ENCODE results near the gene WDFY2. TPM values are rescaled to one million over a fixed set of nuclear protein-coding genes. Genes with fewer than 3 reads are reported as not detected.

Gene WDFY2
- total RNA-seq, 1 donor from 2014 or later, result 43.0 TPM

DNA sequence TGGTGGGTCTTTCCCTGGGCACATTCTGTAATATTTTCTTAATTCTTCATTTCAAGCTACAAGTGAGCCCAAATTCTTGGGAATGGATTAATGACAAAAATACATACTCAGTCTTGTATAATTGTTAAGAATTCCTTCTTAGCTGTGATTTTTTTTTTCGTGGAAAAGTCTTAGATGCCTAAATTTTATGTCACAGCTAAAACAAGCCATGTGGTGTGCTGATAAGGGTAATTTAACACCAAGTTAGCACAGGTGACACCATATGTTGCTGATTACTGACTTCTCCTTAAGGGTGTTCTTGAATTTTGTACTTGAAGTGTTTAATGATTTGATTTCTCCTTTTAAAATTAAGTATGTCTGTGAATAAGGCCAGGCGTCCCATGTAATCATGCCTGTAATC is 29.3 kb downstream of the WDFY2 start:
- Mint-ChIP-seq H3K36me3 (ENCODE audit: unreplicated experiment) (no peaks in the 10 kb centered on the region), H3K4me1 (ENCODE audit: low read depth, unreplicated experiment) (peaks cover 42% of the 10 kb centered on the region), H3K9me3 (ENCODE audit: unreplicated experiment) (peaks cover 16% of the 10 kb centered on the region), H3K27me3 (ENCODE audit: unreplicated experiment) (peaks cover 8% of the 10 kb centered on the region), H3K27ac (ENCODE audit: unreplicated experiment) (peak overlapping the region; percentile 91), H3K4me3 (ENCODE audit: unreplicated experiment) (no peak overlapping the region)
- TF ChIP-seq, protein P1, sequence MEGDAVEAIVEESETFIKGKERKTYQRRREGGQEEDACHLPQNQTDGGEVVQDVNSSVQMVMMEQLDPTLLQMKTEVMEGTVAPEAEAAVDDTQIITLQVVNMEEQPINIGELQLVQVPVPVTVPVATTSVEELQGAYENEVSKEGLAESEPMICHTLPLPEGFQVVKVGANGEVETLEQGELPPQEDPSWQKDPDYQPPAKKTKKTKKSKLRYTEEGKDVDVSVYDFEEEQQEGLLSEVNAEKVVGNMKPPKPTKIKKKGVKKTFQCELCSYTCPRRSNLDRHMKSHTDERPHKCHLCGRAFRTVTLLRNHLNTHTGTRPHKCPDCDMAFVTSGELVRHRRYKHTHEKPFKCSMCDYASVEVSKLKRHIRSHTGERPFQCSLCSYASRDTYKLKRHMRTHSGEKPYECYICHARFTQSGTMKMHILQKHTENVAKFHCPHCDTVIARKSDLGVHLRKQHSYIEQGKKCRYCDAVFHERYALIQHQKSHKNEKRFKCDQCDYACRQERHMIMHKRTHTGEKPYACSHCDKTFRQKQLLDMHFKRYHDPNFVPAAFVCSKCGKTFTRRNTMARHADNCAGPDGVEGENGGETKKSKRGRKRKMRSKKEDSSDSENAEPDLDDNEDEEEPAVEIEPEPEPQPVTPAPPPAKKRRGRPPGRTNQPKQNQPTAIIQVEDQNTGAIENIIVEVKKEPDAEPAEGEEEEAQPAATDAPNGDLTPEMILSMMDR (IDR thresholded peaks at IDR 0.05; ENCODE audit: partially characterized antibody, unreplicated experiment), result no peak
- no peak for DNase-seq

DNA sequence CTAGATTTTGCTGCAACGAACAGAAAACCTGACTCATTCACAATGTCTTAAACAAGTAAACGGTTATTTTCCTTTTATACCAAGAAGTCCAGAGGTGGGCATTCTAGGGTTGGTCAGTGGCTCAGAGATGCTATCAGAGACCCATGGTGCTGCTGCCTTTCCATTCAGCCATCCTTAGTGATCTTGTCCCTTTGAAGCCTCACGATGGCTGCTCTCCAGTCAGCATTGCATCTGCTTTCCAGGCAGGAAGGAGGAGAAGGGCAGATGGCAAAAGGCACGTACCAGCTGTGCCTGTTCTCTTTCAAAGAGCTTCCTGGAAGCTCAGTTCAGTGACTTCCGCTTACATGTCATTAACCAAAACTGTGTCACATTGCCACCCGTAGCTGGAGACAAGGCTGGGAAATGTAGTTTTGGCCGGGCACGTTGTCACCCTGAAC is 30.1 kb downstream of the WDFY2 start:
- Mint-ChIP-seq H3K36me3 (ENCODE audit: unreplicated experiment) (no peaks in the 10 kb centered on the region), H3K9me3 (ENCODE audit: unreplicated experiment) (peaks cover 16% of the 10 kb centered on the region), H3K4me1 (ENCODE audit: low read depth, unreplicated experiment) (peaks cover 37% of the 10 kb centered on the region), H3K4me3 (ENCODE audit: unreplicated experiment) (peak overlapping the region; percentile 77), H3K27ac (ENCODE audit: unreplicated experiment) (peak overlapping the region; percentile 91), H3K27me3 (ENCODE audit: unreplicated experiment) (peaks cover 8% of the 10 kb centered on the region)
- peak; percentile 88 for DNase-seq
- TF ChIP-seq, protein P1 (IDR thresholded peaks at IDR 0.05; ENCODE audit: partially characterized antibody, unreplicated experiment), result no peak

DNA sequence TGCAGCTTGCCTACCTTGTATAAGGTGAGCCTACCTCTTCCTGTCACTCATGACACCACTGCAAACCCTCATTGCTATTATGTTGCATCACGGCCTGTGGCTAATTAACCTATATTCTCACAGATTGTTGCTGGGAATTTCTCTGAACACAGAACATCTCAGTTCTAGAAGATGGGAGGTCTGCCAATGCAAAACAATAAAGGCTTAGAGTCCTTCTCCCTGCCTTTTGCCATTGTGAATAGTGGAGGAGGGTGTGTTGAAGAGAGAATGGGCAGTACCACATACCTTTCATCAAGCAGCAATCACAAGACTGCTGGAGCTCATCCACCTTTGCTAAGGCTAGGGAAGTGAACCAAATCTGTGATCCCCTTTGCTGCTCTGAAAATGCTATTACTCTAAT is 34.4 kb downstream of the WDFY2 start:
- TF ChIP-seq, protein P1 (IDR thresholded peaks at IDR 0.05; ENCODE audit: partially characterized antibody, unreplicated experiment), result no peak
- H3K9me3 Mint-ChIP-seq (ENCODE audit: unreplicated experiment), result peaks cover 10% of the 10 kb centered on the region
- DNase-seq, result no peak

DNA sequence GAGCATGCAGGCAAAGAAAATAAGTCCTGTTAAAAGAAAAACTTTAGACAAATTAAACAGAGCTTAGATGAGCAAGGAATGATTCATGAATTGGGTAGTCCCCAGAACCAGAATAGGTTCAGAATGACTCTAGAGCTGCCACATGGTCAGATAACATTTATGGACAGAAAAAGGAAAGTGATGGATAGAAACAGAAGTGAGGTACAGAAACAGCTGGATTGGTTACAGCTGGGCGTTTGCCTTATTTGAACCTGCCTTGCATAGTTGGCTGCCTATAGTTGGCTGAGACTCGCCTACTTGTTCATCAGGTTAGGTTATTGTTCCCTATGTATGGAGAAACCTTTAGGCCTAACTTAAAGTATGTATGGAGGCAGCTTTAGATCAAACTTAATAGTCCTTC is 35.4 kb downstream of the WDFY2 start:
- Mint-ChIP-seq H3K9me3 (ENCODE audit: unreplicated experiment) (peaks cover 4% of the 10 kb centered on the region), H3K27me3 (ENCODE audit: unreplicated experiment) (peaks cover 2% of the 10 kb centered on the region), H3K4me1 (ENCODE audit: low read depth, unreplicated experiment) (peaks cover 35% of the 10 kb centered on the region), H3K36me3 (ENCODE audit: unreplicated experiment) (no peaks in the 10 kb centered on the region), H3K27ac (ENCODE audit: unreplicated experiment) (no peak overlapping the region), H3K4me3 (ENCODE audit: unreplicated experiment) (no peak overlapping the region)
- TF ChIP-seq, protein P1 (IDR thresholded peaks at IDR 0.05; ENCODE audit: partially characterized antibody, unreplicated experiment), result no peak
- DNase-seq, result no peak

More for the DNA sequence above, 34.4 kb downstream of the WDFY2 start:
- Mint-ChIP-seq H3K4me1 (ENCODE audit: low read depth, unreplicated experiment) (peaks cover 35% of the 10 kb centered on the region), H3K27ac (ENCODE audit: unreplicated experiment) (no peak overlapping the region), H3K4me3 (ENCODE audit: unreplicated experiment) (no peak overlapping the region), H3K36me3 (ENCODE audit: unreplicated experiment) (no peaks in the 10 kb centered on the region), H3K27me3 (ENCODE audit: unreplicated experiment) (peaks cover 7% of the 10 kb centered on the region)

DNA sequence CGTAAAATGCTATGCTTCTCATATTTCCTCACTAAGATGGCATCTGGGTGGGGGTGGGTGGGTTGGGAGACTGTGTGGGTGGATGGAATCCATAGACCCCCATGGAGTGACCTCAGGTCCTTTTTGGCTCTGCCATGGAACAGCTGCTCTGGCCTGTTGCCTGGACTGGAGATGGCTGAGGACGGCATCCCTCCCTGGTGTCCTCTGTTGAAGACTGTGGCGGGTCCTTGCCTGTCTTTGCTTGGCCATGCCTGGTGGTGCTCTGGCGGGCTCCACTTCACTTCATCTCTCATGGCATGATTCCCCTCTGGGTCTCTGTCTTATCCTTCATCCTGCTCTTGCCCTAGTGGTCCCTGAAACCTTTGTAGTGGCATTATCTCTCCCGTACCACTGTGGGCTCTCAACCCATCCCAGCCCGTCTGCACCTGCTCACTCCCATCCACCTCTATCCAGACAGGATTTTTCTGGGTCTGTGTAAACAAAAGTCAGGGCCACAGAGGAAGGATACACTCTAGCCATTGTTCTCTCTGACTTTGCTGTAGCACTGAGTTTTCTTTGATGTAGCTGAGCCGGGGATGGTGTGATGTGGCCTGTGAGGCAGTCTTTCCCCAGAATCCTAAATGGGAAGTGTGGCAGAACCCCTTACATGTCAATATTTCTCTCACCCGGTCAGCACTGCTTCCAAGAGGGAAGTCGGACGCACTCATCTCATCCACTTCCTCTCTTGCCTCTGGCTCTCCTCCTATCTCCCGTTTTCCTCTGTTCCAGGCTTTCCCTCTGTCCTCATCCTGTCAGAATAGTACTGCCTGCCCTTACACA is 36.1 kb downstream of the WDFY2 start:
- TF ChIP-seq, protein P1 (IDR thresholded peaks at IDR 0.05; ENCODE audit: partially characterized antibody, unreplicated experiment), result no peak
- Mint-ChIP-seq H3K27ac (ENCODE audit: unreplicated experiment) (peak overlapping the region; percentile 14), H3K9me3 (ENCODE audit: unreplicated experiment) (peaks cover 2% of the 10 kb centered on the region), H3K36me3 (ENCODE audit: unreplicated experiment) (no peaks in the 10 kb centered on the region), H3K27me3 (ENCODE audit: unreplicated experiment) (no peaks in the 10 kb centered on the region), H3K4me1 (ENCODE audit: low read depth, unreplicated experiment) (peaks cover 32% of the 10 kb centered on the region), H3K4me3 (ENCODE audit: unreplicated experiment) (peak overlapping the region; percentile 40)
- no peak for DNase-seq

All from glutamatergic neuron (in vitro differentiated cells).